Neutrophil (primary cell): Measurements from ENCODE around the gene MCFD2.

Experiments
- H3K27ac ChIP-seq: fragments of 200-600 bp; sonication (generic); 2 replicates; pipeline ENCODE4 v1.5.1; 2016; ENCODE audit warnings: mild to moderate bottlenecking, moderate library complexity
- H3K27me3 ChIP-seq: fragments of 200-600 bp; sonication (generic); 2 replicates; pipeline ENCODE4 v1.6.0; 2016; ENCODE audit warnings: mild to moderate bottlenecking
- H3K36me3 ChIP-seq: fragments of 200-600 bp; sonication (generic); 2 replicates; pipeline ENCODE4 v1.5.1; 2017
- H3K4me1 ChIP-seq, 2 experiments: fragments of 200-600 bp in 1 of 2; sonication (generic) in 1 of 2; 1 replicate in 1 of 2; 2 replicates in 1 of 2; pipeline versions ENCODE4 v1.5.1 to v1.6.1; 2013 to 2016; ENCODE audit warnings: low read depth in 1 of 2, low read length in 1 of 2, mild to moderate bottlenecking in 1 of 2, moderate library complexity in 1 of 2; ENCODE audit not compliant: control insufficient read depth in 1 of 2, insufficient read depth in 1 of 2
- H3K4me3 ChIP-seq, 2 experiments: fragments of 200-600 bp in 1 of 2; sonication (generic) in 1 of 2; 1 replicate in 1 of 2; 2 replicates in 1 of 2; pipeline ENCODE4 v1.5.1; 2013 to 2016; ENCODE audit warnings: low read depth in 1 of 2, low read length in 1 of 2, mild to moderate bottlenecking in 1 of 2, moderate library complexity in 1 of 2
- H3K9me3 ChIP-seq: fragments of 200-600 bp; sonication (generic); 2 replicates; pipeline ENCODE4 v1.5.1; 2016
- CTCF ChIP-seq: fragments of 200-600 bp; sonication (generic); IDR thresholded peaks from 2 replicates; pipeline ENCODE4 v1.5.1; 2016; ENCODE audit warnings: antibody characterized with exemption

The MCFD2 gene

GRCh38 chr2:46899053-46899452 lies 16.6 kb downstream of the MCFD2 start:
- no peak for TF ChIP-seq CTCF

GRCh38 chr2:46898024-46898423 lies 17.6 kb downstream of the MCFD2 start:
- Histone ChIP-seq H3K9me3 (no peaks in the 10 kb centered on the region), H3K4me1 (no peaks in the 10 kb centered on the region), H3K4me3 (no peak overlapping the region), H3K27me3 (no peaks in the 10 kb centered on the region), H3K36me3 (peaks cover 5% of the 10 kb centered on the region), H3K27ac (no peak overlapping the region)
- no peak for TF ChIP-seq CTCF

More at GRCh38 chr2:46899053-46899452, 16.6 kb downstream of the MCFD2 start:
- Histone ChIP-seq H3K27ac (no peak overlapping the region), H3K36me3 (peaks cover 5% of the 10 kb centered on the region), H3K4me3 (no peak overlapping the region), H3K4me1 (no peaks in the 10 kb centered on the region), H3K9me3 (no peaks in the 10 kb centered on the region), H3K27me3 (no peaks in the 10 kb centered on the region)

- Histone ChIP-seq H3K27me3 (no peaks in the 10 kb centered on the region), H3K36me3 (no peaks in the 10 kb centered on the region)
- no peak for TF ChIP-seq CTCF
These were observed 22.2 kb downstream of the MCFD2 start for GRCh38 chr2:46893269-46893939.

GRCh38 chr2:46891956-46892553 lies 23.6 kb downstream of the MCFD2 start:
- no peak overlapping the region for H3K27ac ChIP-seq
- H3K4me1 ChIP-seq = no peaks in the 10 kb centered on the region
- H3K27me3 ChIP-seq = no peaks in the 10 kb centered on the region
- H3K9me3 ChIP-seq = no peaks in the 10 kb centered on the region
- no peak overlapping the region for H3K4me3 ChIP-seq
- no peak for TF ChIP-seq CTCF
- no peaks in the 10 kb centered on the region for H3K36me3 ChIP-seq

More at GRCh38 chr2:46893269-46893939, 22.2 kb downstream of the MCFD2 start:
- H3K4me1 ChIP-seq = no peaks in the 10 kb centered on the region
- H3K9me3 ChIP-seq = no peaks in the 10 kb centered on the region
- no peak overlapping the region for H3K27ac ChIP-seq
- no peak overlapping the region for H3K4me3 ChIP-seq

GRCh38 chr2:46888421-46888952 lies 27.1 kb downstream of the MCFD2 start:
- no peaks in the 10 kb centered on the region for H3K4me1 ChIP-seq
- H3K27ac ChIP-seq = no peak overlapping the region
- H3K9me3 ChIP-seq = no peaks in the 10 kb centered on the region
- no peaks in the 10 kb centered on the region for H3K36me3 ChIP-seq
- peaks cover 11% of the 10 kb centered on the region for H3K27me3 ChIP-seq
- H3K4me3 ChIP-seq = no peak overlapping the region
- TF ChIP-seq CTCF = no peak
